Measurements from ENCODE around the gene ANKRD40CL.

DNA sequence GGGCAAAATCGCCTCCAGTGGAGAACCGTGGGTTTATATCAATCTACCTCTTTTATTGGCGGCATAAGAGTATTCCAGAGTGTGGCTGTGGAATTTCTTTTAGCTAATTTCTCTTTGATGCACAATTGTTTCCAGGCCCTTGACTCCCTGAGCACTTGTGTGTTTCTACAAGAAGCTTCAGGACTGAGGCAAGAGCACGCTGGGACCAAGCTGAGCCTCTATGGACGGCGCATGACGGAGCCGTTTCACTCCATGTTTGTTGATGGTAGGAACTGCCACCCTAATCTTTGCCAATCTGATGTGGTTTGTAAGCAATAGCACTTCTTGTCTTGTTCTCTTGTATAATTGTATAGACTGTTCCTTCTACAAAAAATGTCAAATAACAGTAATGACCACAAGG, 11.2 kb upstream of the ANKRD40CL start:
- TF ChIP-seq, protein P1, sequence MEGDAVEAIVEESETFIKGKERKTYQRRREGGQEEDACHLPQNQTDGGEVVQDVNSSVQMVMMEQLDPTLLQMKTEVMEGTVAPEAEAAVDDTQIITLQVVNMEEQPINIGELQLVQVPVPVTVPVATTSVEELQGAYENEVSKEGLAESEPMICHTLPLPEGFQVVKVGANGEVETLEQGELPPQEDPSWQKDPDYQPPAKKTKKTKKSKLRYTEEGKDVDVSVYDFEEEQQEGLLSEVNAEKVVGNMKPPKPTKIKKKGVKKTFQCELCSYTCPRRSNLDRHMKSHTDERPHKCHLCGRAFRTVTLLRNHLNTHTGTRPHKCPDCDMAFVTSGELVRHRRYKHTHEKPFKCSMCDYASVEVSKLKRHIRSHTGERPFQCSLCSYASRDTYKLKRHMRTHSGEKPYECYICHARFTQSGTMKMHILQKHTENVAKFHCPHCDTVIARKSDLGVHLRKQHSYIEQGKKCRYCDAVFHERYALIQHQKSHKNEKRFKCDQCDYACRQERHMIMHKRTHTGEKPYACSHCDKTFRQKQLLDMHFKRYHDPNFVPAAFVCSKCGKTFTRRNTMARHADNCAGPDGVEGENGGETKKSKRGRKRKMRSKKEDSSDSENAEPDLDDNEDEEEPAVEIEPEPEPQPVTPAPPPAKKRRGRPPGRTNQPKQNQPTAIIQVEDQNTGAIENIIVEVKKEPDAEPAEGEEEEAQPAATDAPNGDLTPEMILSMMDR (IDR thresholded peaks at IDR 0.05): no peak
- TF ChIP-seq EP300 (IDR thresholded peaks at IDR 0.05): no peak

All from ovary (tissue), 3 donors.